Liver (tissue), 9 donors: Measurements from ENCODE around the gene HMGN3. TPM values are rescaled to one million over a fixed set of nuclear protein-coding genes. Genes with fewer than 3 reads are reported as not detected.

Experiments
- DNase-seq: peaks from one replicate; pipeline ENCODE4 v3.0.0-alpha.2; 2017; ENCODE audit warnings: low spot score
- H3K27ac ChIP-seq, 2 donors: one replicate each; pipeline ENCODE4 v1.7.0; 2013; ENCODE audit warnings: inconsistent platforms in 2 of 2, low read length in 2 of 2, control low read depth in 1 of 2, low read depth in 1 of 2, mild to moderate bottlenecking in 1 of 2
- H3K27me3 ChIP-seq, 4 donors: one replicate each; pipeline versions ENCODE4 v1.6.1 to v1.7.0; 2013; ENCODE audit warnings: low read length in 3 of 4, inconsistent platforms in 1 of 4, mild to moderate bottlenecking in 1 of 4, moderate library complexity in 1 of 4; ENCODE audit not compliant: control insufficient read depth in 4 of 4, insufficient read depth in 4 of 4
- H3K36me3 ChIP-seq, 4 donors: one replicate each; pipeline versions ENCODE4 v1.6.1 to v1.7.0; 2013; ENCODE audit warnings: low read length in 3 of 4, mild to moderate bottlenecking in 3 of 4, low read depth in 1 of 4, moderate library complexity in 1 of 4; ENCODE audit not compliant: control insufficient read depth in 4 of 4, insufficient read depth in 3 of 4
- H3K4me1 ChIP-seq, 4 donors: one replicate each; pipeline versions ENCODE4 v1.6.1 to v1.7.0; 2013; ENCODE audit warnings: low read length in 3 of 4, mild to moderate bottlenecking in 3 of 4, moderate library complexity in 1 of 4; ENCODE audit not compliant: control insufficient read depth in 4 of 4, insufficient read depth in 4 of 4
- H3K4me3 ChIP-seq, 3 donors: one replicate each; pipeline versions ENCODE4 v1.6.1 to v1.7.0; 2013; ENCODE audit warnings: low read length in 3 of 3, control low read depth in 1 of 3, low read depth in 1 of 3, mild to moderate bottlenecking in 1 of 3
- H3K9ac ChIP-seq, 2 donors: one replicate each; pipeline ENCODE4 v1.7.0; 2013; ENCODE audit warnings: low read length in 2 of 2, mild to moderate bottlenecking in 2 of 2, moderate library complexity in 2 of 2, control low read depth in 1 of 2, low read depth in 1 of 2
- H3K9me3 ChIP-seq, 4 donors: one replicate each; pipeline versions ENCODE4 v1.6.1 to v1.7.0; 2013; ENCODE audit warnings: low read length in 3 of 4; ENCODE audit not compliant: control insufficient read depth in 4 of 4
- CTCF ChIP-seq: fragments of 150-350 bp; IDR thresholded peaks from 2 replicates; pipeline ENCODE4 v1.5.1; 2017; ENCODE audit warnings: improper control_type of control experiment, low read depth, low read length; ENCODE audit not compliant: missing input control
- EGR1 ChIP-seq, 2 donors: IDR thresholded peaks; 2 replicates each; pipeline ENCODE4 v1.6.1; 2016 to 2018; ENCODE audit warnings: antibody characterized with exemption in 2 of 2, low read depth in 2 of 2
- FOXA1 ChIP-seq: IDR thresholded peaks from 2 replicates; pipeline ENCODE4 v1.6.1; 2016; ENCODE audit warnings: antibody characterized with exemption
- FOXA2 ChIP-seq: IDR thresholded peaks from 2 replicates; pipeline ENCODE4 v1.6.1; 2016; ENCODE audit warnings: antibody characterized with exemption
- GABPA ChIP-seq, 2 donors: IDR thresholded peaks in 1 of 2; conservative IDR thresholded peaks in 1 of 2; 2 replicates each; pipeline ENCODE4 v1.6.1; 2016; ENCODE audit warnings: antibody characterized with exemption in 2 of 2, mild to moderate bottlenecking in 1 of 2, moderate library complexity in 1 of 2
- HNF4G ChIP-seq: IDR thresholded peaks from 2 replicates; pipeline ENCODE4 v1.6.1; 2016; ENCODE audit warnings: antibody characterized with exemption
- JUND ChIP-seq, 2 donors: IDR thresholded peaks; 2 replicates each; pipeline ENCODE4 v1.6.1; 2016; ENCODE audit warnings: antibody characterized with exemption in 2 of 2
- NR2F2 ChIP-seq: IDR thresholded peaks from 2 replicates; pipeline ENCODE4 v1.6.1; 2016; ENCODE audit warnings: antibody characterized with exemption
- REST ChIP-seq: IDR thresholded peaks from 2 replicates; pipeline ENCODE4 v1.6.1; 2016; ENCODE audit warnings: antibody characterized with exemption, mild to moderate bottlenecking
- RXRA ChIP-seq, 2 donors: IDR thresholded peaks; 2 replicates each; pipeline ENCODE4 v1.6.1; 2017 to 2018; ENCODE audit warnings: antibody characterized with exemption in 2 of 2, mild to moderate bottlenecking in 1 of 2
- SP1 ChIP-seq: IDR thresholded peaks from 2 replicates; pipeline ENCODE4 v1.6.1; 2018; ENCODE audit warnings: antibody characterized with exemption, mild to moderate bottlenecking
- TAF1 ChIP-seq: conservative IDR thresholded peaks from 2 replicates; pipeline ENCODE4 v1.6.1; 2016; ENCODE audit warnings: antibody characterized with exemption, mild to moderate bottlenecking
- ZBTB33 ChIP-seq: IDR thresholded peaks from 2 replicates; pipeline ENCODE4 v1.6.1; 2016; ENCODE audit warnings: antibody characterized with exemption
- polyA plus RNA-seq, 2 donors: library from polyadenylated mRNA; stranded (reverse) in 1 of 2; unstranded in 1 of 2; fragments of 200-250 nt in 1 of 2; fragments of >200 nt in 1 of 2; fragmentation: Nextera tagmentation in 1 of 2; extraction: Ambion mirVana in 1 of 2; gene quantifications; one replicate each; pipeline versions ENCODE4 v1.2.1 to v1.2.3, GENCODE V29; 2013 to 2015
- total RNA-seq, 2 donors: library from RNA; depleted of rRNA; stranded (reverse); fragments of >200 nt; gene quantifications; one replicate each; pipeline ENCODE4 v1.2.3, GENCODE V29; 2014
- donor health status: healthy.
- donor health status: healthy.
- donor health status: healthy.
- donor health status: healthy.
- donor health status: healthy.

Gene HMGN3
- total and polyA plus RNA-seq, 4 donors, result 26.7 to 112 (median 44.3) TPM

GRCh38 chr6:79266051-79266450, 31.6 kb upstream of the HMGN3 start:
- Histone ChIP-seq H3K9me3 (no peaks in the 10 kb centered on the region), H3K4me1 (no peaks in the 10 kb centered on the region), H3K27ac (no peak overlapping the region), H3K36me3 (no peaks in the 10 kb centered on the region), H3K27me3 (no peaks in the 10 kb centered on the region), H3K9ac (no peak overlapping the region), H3K4me3 (no peak overlapping the region)
- DNase-seq, result no peak
- no peak for TF ChIP-seq CTCF
- no peak for TF ChIP-seq REST
- TF ChIP-seq NR2F2, result no peak
- TF ChIP-seq FOXA1, result no peak
- no peak for TF ChIP-seq GABPA (IDR thresholded peaks at IDR 0.05 in 1 of 2, conservative IDR thresholded peaks at IDR 0.05 in 1 of 2)
- TF ChIP-seq TAF1, result no peak
- TF ChIP-seq JUND (IDR thresholded peaks at IDR 0.05), result no peak
- TF ChIP-seq ZBTB33, result no peak
- no peak for TF ChIP-seq EGR1 (IDR thresholded peaks at IDR 0.05; ENCODE audit: low read depth in 2 of 2)
- TF ChIP-seq RXRA (IDR thresholded peaks at IDR 0.05), result no peak
- no peak for TF ChIP-seq SP1
- no peak for TF ChIP-seq FOXA2

GRCh38 chr6:79263359-79263758, 28.9 kb upstream of the HMGN3 start:
- H3K27ac ChIP-seq, result no peak overlapping the region
- H3K36me3 ChIP-seq, result no peaks in the 10 kb centered on the region
- peaks cover 0 to 2% (median under 1%) of the 10 kb centered on the region in 4 donors for H3K9me3 ChIP-seq

More at GRCh38 chr6:79263359-79263758, 28.9 kb upstream of the HMGN3 start:
- Histone ChIP-seq H3K4me1 (no peaks in the 10 kb centered on the region), H3K9ac (no peak overlapping the region), H3K4me3 (no peak overlapping the region), H3K27me3 (no peaks in the 10 kb centered on the region)
- no peak for TF ChIP-seq ZBTB33
- TF ChIP-seq RXRA (IDR thresholded peaks at IDR 0.05), result no peak
- no peak for TF ChIP-seq HNF4G
- no peak for TF ChIP-seq NR2F2
- no peak for DNase-seq
